IMR-90 (cell line): Measurements from ENCODE around the gene ATXN10. TPM values are rescaled to one million over a fixed set of nuclear protein-coding genes. Genes with fewer than 3 reads are reported as not detected.

Experiments
- ATAC-seq: fragments of 200-7000 bp; cut with Tn5 transposase; 2 replicates; pipeline ENCODE4 v1.9.1; 2020; ENCODE audit warnings: low read depth, mild to moderate bottlenecking, moderate library complexity
- BruUV-seq: library from RNA; stranded (reverse); fragments of 400-500 nt; replicated peaks from 2 replicates; lab custom pipeline; 2021; lab: Mats Ljungman, UMichigan
- CTCF ChIA-PET: fragments of 300-600 bp; formaldehyde crosslinking; extraction: SDS; loops from one replicate; lab custom pipeline; 2021; ENCODE audit warnings: antibody characterized with exemption; lab: Yijun Ruan, JAX
- POLR2A ChIA-PET: fragments of 300-600 bp; sonication (Branson Sonifier 250); formaldehyde crosslinking; loops from one replicate; lab custom pipeline; 2022; ENCODE audit warnings: antibody characterized with exemption; ENCODE audit not compliant: unreplicated experiment; lab: Charles Lee
- DNase-seq: peaks from one replicate; pipeline ENCODE4 v3.0.0; 2013
- H2AFZ ChIP-seq: replicated peaks from 2 replicates; pipeline ENCODE3; 2013; ENCODE audit warnings: low read length, mild to moderate bottlenecking; ENCODE audit not compliant: poor library complexity
- H2AK5ac ChIP-seq: 2 replicates; pipeline ENCODE4 v1.6.1; 2013; ENCODE audit warnings: low read depth, low read length, inconsistent platforms
- H2AK9ac ChIP-seq: replicated peaks from 2 replicates; pipeline ENCODE3; 2013; ENCODE audit warnings: mild to moderate bottlenecking, low read depth, low read length, moderate library complexity; ENCODE audit not compliant: poor library complexity
- H2BK120ac ChIP-seq: 2 replicates; pipeline ENCODE4 v1.6.1; 2013; ENCODE audit warnings: low read depth, low read length, inconsistent platforms
- H2BK15ac ChIP-seq: 3 replicates; pipeline ENCODE4 v1.6.1; 2013; ENCODE audit warnings: low read depth, low read length, inconsistent platforms
- H2BK20ac ChIP-seq: 2 replicates; pipeline ENCODE4 v1.6.1; 2013; ENCODE audit warnings: low read depth, mild to moderate bottlenecking, inconsistent platforms, low read length, moderate library complexity
- H2BK5ac ChIP-seq: 2 replicates; pipeline ENCODE4 v1.6.1; 2013; ENCODE audit warnings: mild to moderate bottlenecking, low read depth, low read length, inconsistent platforms; ENCODE audit not compliant: poor library complexity, severe bottlenecking
- H3K14ac ChIP-seq: replicated peaks from 2 replicates; pipeline ENCODE4 v1.6.1; 2013; ENCODE audit warnings: low read depth, low read length, inconsistent platforms
- H3K18ac ChIP-seq: 2 replicates; pipeline ENCODE4 v1.6.1; 2013; ENCODE audit warnings: low read depth, low read length, control low read depth
- H3K23ac ChIP-seq: 2 replicates; pipeline ENCODE4 v1.6.1; 2013; ENCODE audit warnings: low read depth, low read length, inconsistent platforms
- H3K27ac ChIP-seq: 2 replicates; pipeline ENCODE4 v1.5.1; 2013; ENCODE audit warnings: mild to moderate bottlenecking, control low read depth, low read length; ENCODE audit not compliant: insufficient read depth
- H3K27me3 ChIP-seq: 2 replicates; pipeline ENCODE4 v1.6.1; 2013; ENCODE audit warnings: low read length; ENCODE audit not compliant: control insufficient read depth, insufficient read depth
- H3K36me3 ChIP-seq: 2 replicates; pipeline ENCODE4 v1.6.1; 2013; ENCODE audit warnings: low read length, mixed read lengths; ENCODE audit not compliant: control insufficient read depth, insufficient read depth
- H3K4ac ChIP-seq: 2 replicates; pipeline ENCODE4 v1.6.1; 2013; ENCODE audit warnings: low read depth, low read length, inconsistent platforms
- H3K4me1 ChIP-seq: 2 replicates; pipeline ENCODE4 v1.6.1; 2013; ENCODE audit warnings: low read length, mixed read lengths; ENCODE audit not compliant: control insufficient read depth, insufficient read depth
- H3K4me2 ChIP-seq: 2 replicates; pipeline ENCODE4 v1.6.1; 2013; ENCODE audit warnings: low read depth, mild to moderate bottlenecking, control low read depth, low read length, moderate library complexity
- H3K4me3 ChIP-seq: 2 replicates; pipeline ENCODE4 v1.5.1; 2013; ENCODE audit warnings: low read depth, mild to moderate bottlenecking, control low read depth, low read length, moderate library complexity; ENCODE audit not compliant: insufficient read depth
- H3K56ac ChIP-seq: 2 replicates; pipeline ENCODE4 v1.6.1; 2013; ENCODE audit warnings: low read length, inconsistent platforms; ENCODE audit not compliant: insufficient read depth; ENCODE audit errors: extremely low read depth
- H3K79me1 ChIP-seq, 2 experiments: 2 replicates each; pipeline ENCODE4 v1.6.1; 2013; ENCODE audit warnings: low read length in 2 of 2, inconsistent platforms in 1 of 2, low read depth in 1 of 2
- H3K9ac ChIP-seq: 2 replicates; pipeline ENCODE4 v1.6.1; 2013; ENCODE audit warnings: low read depth, low read length, control low read depth
- H3K9me1 ChIP-seq: 2 replicates; pipeline ENCODE4 v1.6.1; 2013; ENCODE audit warnings: low read length, inconsistent platforms; ENCODE audit not compliant: insufficient read depth
- H3K9me3 ChIP-seq: 2 replicates; pipeline ENCODE4 v1.6.1; 2013; ENCODE audit warnings: low read length; ENCODE audit not compliant: control insufficient read depth, insufficient read depth
- H4K20me1 ChIP-seq: 2 replicates; pipeline ENCODE4 v1.6.1; 2013; ENCODE audit warnings: low read length, inconsistent platforms; ENCODE audit not compliant: insufficient read depth
- H4K5ac ChIP-seq: 2 replicates; pipeline ENCODE4 v1.6.1; 2013; ENCODE audit warnings: mild to moderate bottlenecking, low read depth, low read length, control low read depth
- H4K8ac ChIP-seq, 2 experiments: 2 replicates each; pipeline ENCODE4 v1.6.1; 2013; ENCODE audit warnings: low read depth in 2 of 2, low read length in 2 of 2, control low read depth in 1 of 2, inconsistent platforms in 1 of 2
- H4K91ac ChIP-seq: 2 replicates; pipeline ENCODE4 v1.6.1; 2013; ENCODE audit warnings: low read depth, low read length, inconsistent platforms; ENCODE audit not compliant: insufficient read depth
- BHLHE40 ChIP-seq: fragments of 150-350 bp; IDR thresholded peaks from 2 replicates; pipeline ENCODE4 v1.6.1; 2016; ENCODE audit warnings: mild to moderate bottlenecking, low read depth, low read length
- CEBPB ChIP-seq: IDR thresholded peaks from 2 replicates; pipeline ENCODE4 v1.6.1; 2012; ENCODE audit warnings: low read depth, low read length, improper control_type of control experiment
- CHD1 ChIP-seq: IDR thresholded peaks from 2 replicates; pipeline ENCODE4 v1.6.1; 2012; ENCODE audit warnings: low read depth, low read length, improper control_type of control experiment
- CTCF ChIP-seq: conservative IDR thresholded peaks from 2 replicates; pipeline ENCODE4 v1.5.1; 2012; ENCODE audit warnings: mild to moderate bottlenecking, low read depth, low read length, improper control_type of control experiment
- ELK1 ChIP-seq: fragments of 150-350 bp; IDR thresholded peaks from 2 replicates; pipeline ENCODE4 v1.6.1; 2016; ENCODE audit warnings: low read depth, mild to moderate bottlenecking, low read length, moderate library complexity, borderline replicate concordance
- FOS ChIP-seq: fragments of 150-350 bp; IDR thresholded peaks from 2 replicates; pipeline ENCODE4 v1.6.1; 2016; ENCODE audit warnings: low read depth, low read length
- MAZ ChIP-seq: IDR thresholded peaks from 2 replicates; pipeline ENCODE4 v1.6.1; 2012; ENCODE audit warnings: low read depth, mild to moderate bottlenecking, low read length, improper control_type of control experiment, moderate library complexity, borderline replicate concordance
- MXI1 ChIP-seq: IDR thresholded peaks from 2 replicates; pipeline ENCODE4 v1.6.1; 2012; ENCODE audit warnings: low read depth, mild to moderate bottlenecking, low read length, moderate library complexity, borderline replicate concordance
- NFE2L2 ChIP-seq: fragments of 150-350 bp; IDR thresholded peaks from 2 replicates; pipeline ENCODE4 v1.6.1; 2016; ENCODE audit warnings: low read depth, mild to moderate bottlenecking, low read length
- RAD21 ChIP-seq: IDR thresholded peaks from 2 replicates; pipeline ENCODE4 v1.6.1; 2012; ENCODE audit warnings: low read length, improper control_type of control experiment
- RFX5 ChIP-seq: IDR thresholded peaks from 2 replicates; pipeline ENCODE4 v1.8.0; 2012; ENCODE audit warnings: low read depth, mild to moderate bottlenecking, low read length, moderate library complexity
- WGBS, 2 experiments: methylation state at CpG; one replicate each; pipeline versions ENCODE4 v1.1.5 to v1.1.7; 2013; ENCODE audit warnings: missing lambda C conversion rate in 2 of 2; ENCODE audit not compliant: insufficient read length in 1 of 2; ENCODE audit errors: extremely low coverage in 2 of 2; 5-methylcytosine and 5-hydroxymethylcytosine counted together
- dilution Hi-C: fragments of 300-500 bp; cut with HindIII; formaldehyde crosslinking; loops from one replicate; pipeline ENCODE4 v1.14.3; 2018; ENCODE audit warnings: low sequenced_read_pairs; ENCODE audit not compliant: unreplicated experiment
- in situ Hi-C: fragments of 300-500 bp; cut with MboI; formaldehyde crosslinking; loops from 3 replicates; pipeline ENCODE4 v1.14.3; 2019; ENCODE audit warnings: low sequenced_read_pairs, inconsistent platforms, mixed read lengths
- intact Hi-C: fragments of 100-400 bp; cut with micrococcal nuclease; formaldehyde crosslinking; loops from 2 replicates; pipeline ENCODE4 v1.10.0; 2022
- polyA plus RNA-seq, 3 experiments: library from polyadenylated mRNA; depleted of rRNA; stranded (reverse); fragments of >200 nt; gene quantifications; 2 replicates each; pipeline ENCODE4 v1.2.3, GENCODE V29; 2012; ENCODE audit warnings: low replicate concordance in 1 of 3
- total RNA-seq: library from RNA; depleted of rRNA; stranded (reverse); fragments of >200 nt; gene quantifications from 2 replicates; pipeline ENCODE4 v1.2.3, GENCODE V29; 2012

The ATXN10 gene
- total and polyA plus RNA-seq, 2 of the 4 experiments (the other 2 are of a cell fraction), result 116 to 231 TPM

GRCh38 chr22:45868571-45869339 lies 197.1 kb downstream of the ATXN10 start:
- Histone ChIP-seq H2AK9ac (no peak overlapping the region), H3K4me3 (no peak overlapping the region), H3K9me3 (peaks cover 8% of the 10 kb centered on the region), H3K9ac (no peak overlapping the region), H2AK5ac (no peak overlapping the region), H3K4ac (no peak overlapping the region), H3K18ac (no peak overlapping the region), H3K14ac (no peak overlapping the region), H3K79me1 (no peaks in the 10 kb centered on the region), H3K27ac (no peak overlapping the region), H2BK20ac (no peak overlapping the region), H2AFZ (no peak overlapping the region), H3K9me1 (no peaks in the 10 kb centered on the region), H4K91ac (no peak overlapping the region), H2BK120ac (no peak overlapping the region), H2BK15ac (no peak overlapping the region), H2BK5ac (no peak overlapping the region), H3K27me3 (peaks cover 46% of the 10 kb centered on the region), H3K23ac (no peak overlapping the region), H4K5ac (no peak overlapping the region), H3K56ac (no peak overlapping the region), H3K4me1 (no peaks in the 10 kb centered on the region; the same call in 1 of the 2 replicates), H3K36me3 (no peaks in the 10 kb centered on the region), H3K4me2 (no peak overlapping the region), H4K8ac (no peak overlapping the region), H4K20me1 (peaks cover 23% of the 10 kb centered on the region)
- CTCF ChIA-PET, result no interaction called here
- BruUV-seq, result no TSS peak
- dilution Hi-C loops (no loop called here), in situ Hi-C loops (loop anchor here (10.0 kb wide), 1 partner anchor 224 kb away; no protein-coding TSS in a partner anchor), intact Hi-C loops (no loop called here)
- WGBS, 2 experiments, result 84% methylated on average over 10 of the region's 18 CpGs; no CpG with 5 or more reads in 1 of the 2 experiments
- no peak for TF ChIP-seq RFX5
- TF ChIP-seq RAD21, result no peak
- no peak for TF ChIP-seq MXI1
- no peak for TF ChIP-seq MAZ
- no peak for TF ChIP-seq BHLHE40
- TF ChIP-seq NFE2L2, result no peak
- TF ChIP-seq FOS, result no peak
- no peak for TF ChIP-seq CEBPB
- no peak for TF ChIP-seq ELK1
- TF ChIP-seq CTCF, result no peak
- no peak for TF ChIP-seq CHD1
- ATAC-seq, result no peak
- POLR2A ChIA-PET, result no interaction called here
- no peak for DNase-seq
